NOMO-1 (cell line): ENCODE measurements around the gene ATP1A4.

Experiments
- DNase-seq, 2 experiments: peaks; one replicate each; lab custom pipeline; 2025; ENCODE audit not compliant: unreplicated experiment in 2 of 2; lab: John Stamatoyannopoulos, UW

The ATP1A4 gene

DNA sequence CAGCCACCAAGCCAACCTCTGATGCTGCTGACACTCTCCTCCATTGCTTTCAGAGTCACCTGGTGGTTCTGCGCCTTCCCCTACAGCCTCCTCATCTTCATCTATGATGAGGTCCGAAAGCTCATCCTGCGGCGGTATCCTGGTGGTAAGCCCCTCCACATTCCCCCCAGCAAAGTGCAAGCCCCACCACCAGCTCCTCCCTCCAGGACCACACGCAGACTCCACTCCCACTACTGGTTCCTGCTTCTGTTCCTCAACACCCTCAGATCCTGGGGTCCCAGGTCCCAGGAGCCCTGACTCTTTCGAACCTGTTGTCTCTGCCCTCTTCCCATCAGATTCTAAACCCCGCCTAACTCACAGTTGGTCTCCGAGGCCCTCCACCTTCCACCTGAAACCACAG is 11.6 kb upstream of the ATP1A4 start:
- DNase-seq = no peak

DNA sequence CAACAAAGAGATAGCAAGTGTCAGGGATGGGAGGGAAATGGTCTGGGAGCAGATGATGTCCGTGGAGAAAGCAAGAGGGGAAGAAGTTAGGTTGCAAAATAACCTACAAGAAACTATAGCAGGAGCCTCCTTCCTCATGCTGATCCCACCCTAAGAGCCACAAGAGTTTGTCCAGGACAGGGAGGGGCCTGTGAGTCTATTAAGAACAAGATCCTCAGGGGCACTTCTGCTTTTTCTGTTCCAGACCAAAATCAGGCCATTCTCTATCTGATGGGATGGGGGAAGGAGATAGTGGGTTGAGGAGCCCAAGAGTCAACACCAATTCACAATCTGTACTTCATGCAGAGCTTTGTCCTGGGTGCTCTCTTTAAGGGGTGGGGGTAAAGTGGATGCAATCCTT is 7.7 kb upstream of the ATP1A4 start:
- peak; percentile 79 to 86 for DNase-seq

DNA sequence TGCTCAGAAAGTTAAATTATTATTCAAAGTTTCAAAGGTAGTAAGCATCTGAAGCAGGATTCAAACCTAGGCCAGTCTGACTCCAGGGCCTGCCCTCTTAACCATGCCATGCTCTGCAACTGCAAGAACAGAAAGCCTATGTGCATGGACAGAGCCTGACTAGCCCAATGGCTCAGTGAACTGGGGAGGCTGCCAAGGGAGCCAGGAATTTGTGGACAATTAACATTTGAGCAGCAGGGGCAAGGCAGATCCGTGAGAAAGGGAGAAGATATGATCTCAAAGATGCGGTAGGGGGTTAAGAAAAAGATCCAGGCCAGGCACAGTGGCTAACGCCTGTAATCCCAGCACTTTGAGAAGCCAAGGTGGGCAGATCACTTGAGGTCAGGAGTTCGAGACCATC is 6.5 kb upstream of the ATP1A4 start:
- no peak for DNase-seq

DNA sequence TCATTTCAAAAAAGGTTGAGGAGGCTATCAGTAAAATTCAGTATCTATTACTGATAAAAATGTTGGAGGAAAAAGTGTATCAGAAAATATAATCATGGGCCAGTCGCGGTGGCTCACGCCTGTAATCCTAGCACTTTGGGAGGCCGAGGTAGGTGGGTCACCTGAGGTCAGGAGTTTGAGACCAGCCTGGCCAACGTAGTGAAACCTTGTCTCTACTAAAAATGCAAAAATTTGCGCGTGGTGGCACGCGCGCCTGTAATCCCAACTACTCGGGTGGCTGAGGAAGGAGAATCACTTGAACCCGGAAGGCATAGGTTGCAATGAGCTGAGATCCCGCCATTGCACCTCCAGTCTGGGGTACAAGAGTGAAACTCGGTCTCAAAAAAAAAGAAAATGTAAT is 5.3 kb upstream of the ATP1A4 start:
- DNase-seq = no peak

DNA sequence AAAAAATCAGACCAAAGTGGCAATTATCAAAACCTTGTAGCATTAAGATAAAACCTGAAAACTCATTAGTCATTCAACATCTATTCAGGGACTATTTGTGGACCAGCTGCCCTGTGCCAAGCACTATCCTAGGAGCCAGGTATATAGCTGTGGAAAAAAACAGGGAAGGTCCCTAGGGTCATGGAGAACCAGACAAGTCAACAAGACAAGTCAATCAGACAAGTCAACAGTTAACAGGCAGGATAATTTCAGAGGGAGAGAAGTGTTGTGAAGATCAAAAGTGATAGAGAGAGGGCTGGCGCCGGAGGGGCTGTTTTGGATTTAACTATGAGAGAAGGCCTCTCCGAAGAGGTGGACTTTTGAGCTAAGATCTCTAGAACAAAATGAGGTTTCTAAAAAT is 3.3 kb upstream of the ATP1A4 start:
- no peak for DNase-seq

DNA sequence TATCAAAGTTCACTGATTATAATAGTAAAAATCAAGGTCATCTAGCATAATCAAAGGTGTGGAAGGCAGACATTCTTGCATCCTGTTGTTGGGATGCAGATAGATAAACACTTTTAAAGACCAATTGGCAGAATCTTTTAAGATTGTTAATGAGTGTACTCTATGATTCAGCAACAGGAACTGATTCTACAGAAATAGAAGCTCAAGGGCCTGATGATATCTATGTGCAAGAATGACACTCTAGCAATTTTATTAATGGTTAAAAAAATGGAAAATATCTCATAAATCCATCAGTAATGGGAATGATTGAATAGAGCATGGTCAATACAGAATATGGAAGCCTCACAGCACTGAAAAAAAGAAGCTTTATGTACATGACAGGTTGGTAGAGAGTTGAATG is 2.2 kb upstream of the ATP1A4 start:
- peak in 1 of 2 experiments; percentile 23 for DNase-seq

DNA sequence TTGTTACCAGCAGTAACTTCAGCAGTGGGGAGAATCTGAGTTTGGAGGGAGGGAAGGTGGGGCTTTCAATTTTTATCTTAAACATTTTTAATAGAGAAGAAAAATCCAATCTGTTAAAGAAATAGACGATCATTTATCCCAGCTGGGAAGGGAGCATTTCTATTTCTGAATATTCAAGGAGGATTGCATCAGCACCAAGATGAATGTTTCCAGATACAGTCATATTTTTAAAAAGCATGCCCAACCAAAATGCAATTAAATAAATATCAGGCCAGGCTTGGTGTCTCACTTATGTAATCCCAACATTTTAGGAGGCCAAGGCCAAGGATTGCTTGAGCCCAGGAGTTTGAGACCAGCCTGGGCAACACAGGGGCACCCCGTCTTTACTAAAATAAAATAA is 1.7 kb upstream of the ATP1A4 start:
- DNase-seq = no peak

DNA sequence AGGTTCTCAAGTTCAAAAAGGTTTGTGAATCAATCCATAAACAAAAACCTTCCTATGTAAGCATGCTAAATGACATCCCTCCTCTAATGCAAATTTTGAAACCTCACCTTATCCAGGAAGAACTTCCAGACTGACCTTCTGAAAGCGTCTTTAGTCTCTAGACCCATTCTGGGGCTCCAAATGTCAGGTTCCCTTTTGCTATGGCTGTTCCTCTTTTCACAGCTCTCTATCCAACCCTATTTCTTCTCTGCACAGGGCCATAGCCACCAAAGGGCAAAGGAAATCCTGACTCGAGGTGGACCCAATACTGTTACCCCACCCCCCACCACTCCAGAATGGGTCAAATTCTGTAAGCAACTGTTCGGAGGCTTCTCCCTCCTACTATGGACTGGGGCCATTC is 3.4 kb downstream of the ATP1A4 start:
- DNase-seq = peak in 1 of 2 experiments; percentile 13

DNA sequence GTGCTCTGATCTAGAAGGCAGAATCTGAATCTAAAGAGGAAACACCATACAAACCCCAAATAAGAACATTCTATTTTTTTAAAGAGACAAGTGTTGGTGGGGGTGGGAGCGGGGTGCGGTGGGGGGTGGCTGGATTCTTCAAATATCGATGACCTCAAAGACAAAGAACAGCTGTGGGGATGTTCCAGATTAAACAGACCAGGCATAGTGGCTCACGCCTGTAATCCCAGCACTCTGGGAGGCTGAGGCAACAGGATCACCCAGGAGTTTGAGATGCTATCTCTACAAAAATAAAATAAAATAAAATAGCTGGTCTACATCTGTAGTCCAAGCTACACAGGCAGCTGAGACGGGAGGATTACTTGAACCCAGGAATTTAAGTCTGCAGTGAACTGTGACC is 5.0 kb downstream of the ATP1A4 start:
- DNase-seq = no peak

DNA sequence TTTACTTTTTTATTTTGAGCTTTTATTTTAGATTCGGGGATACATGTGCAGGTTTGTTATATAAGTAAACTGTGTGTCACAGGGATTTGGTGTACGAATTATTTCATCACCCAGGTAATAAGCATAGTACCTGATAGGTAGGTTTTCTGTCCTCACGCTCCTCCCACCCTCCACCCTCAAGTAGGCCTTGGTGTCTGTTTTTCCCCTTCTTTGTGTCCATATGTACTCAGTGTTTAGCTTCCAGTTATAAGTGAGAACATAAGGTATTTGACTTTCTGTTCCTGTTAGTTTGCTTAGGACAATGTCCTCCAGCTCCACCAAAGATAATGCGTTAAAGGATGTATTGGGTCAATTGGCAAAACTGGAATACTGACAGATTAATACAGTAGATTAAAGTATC is 5.8 kb downstream of the ATP1A4 start:
- DNase-seq = no peak

DNA sequence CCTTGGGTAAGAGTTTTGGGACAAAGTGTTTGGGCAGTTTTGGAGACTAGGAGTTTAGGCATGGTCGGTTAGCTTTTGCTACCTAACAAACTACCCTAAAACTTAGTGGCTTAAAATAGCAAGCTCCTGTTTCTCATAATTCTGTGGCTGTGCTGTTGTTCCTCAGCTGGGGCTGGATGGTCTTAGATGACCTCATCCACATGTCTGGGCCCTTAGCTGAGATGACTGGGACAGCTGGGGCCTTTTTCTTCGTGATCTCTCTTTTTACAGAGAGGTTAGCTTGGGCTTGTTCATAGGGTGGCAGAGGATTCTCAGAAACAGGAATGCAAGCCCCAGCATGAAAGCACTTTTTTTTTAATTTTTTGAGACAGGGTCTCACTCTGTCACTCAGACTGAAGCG is 6.6 kb downstream of the ATP1A4 start:
- DNase-seq = no peak

DNA sequence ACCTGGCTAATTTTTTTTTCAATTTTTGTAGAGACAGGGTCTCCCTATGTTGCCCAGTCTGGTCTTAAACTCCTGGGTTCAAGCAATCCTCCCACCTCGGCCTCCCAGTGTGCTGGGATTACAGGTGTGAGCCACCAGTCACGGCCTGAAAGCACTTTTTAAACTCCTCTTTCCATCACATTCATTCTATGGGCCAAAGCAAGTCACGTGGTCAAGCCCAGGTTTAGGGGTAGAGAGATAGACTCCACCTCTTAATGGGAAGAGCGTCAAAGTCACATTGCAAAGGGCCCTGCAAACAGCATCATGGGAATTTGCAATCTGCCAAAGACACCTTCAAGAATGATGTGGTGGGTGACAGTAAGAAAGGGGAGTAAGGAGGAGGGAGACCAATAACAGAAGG is 7.1 kb downstream of the ATP1A4 start:
- no peak for DNase-seq

DNA sequence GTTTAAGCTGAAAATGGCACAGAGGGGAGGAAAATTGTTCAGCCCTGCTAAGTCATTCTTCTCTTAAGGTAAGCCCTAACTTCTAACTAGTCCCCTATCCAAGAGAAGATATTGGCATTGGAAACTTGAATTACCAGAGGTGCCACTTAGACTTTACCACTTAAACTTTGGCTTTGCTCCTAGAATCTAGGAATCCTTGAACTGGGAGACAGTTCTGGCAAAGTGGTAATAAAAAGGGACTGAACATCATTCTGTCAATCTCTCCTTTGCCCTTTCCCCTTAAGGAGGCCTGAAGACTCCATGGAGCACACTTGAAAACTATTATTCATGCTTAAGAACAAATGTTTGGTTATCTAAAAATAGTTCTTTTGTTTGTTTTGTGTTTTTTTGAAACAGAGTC is 8.4 kb downstream of the ATP1A4 start:
- no peak for DNase-seq

DNA sequence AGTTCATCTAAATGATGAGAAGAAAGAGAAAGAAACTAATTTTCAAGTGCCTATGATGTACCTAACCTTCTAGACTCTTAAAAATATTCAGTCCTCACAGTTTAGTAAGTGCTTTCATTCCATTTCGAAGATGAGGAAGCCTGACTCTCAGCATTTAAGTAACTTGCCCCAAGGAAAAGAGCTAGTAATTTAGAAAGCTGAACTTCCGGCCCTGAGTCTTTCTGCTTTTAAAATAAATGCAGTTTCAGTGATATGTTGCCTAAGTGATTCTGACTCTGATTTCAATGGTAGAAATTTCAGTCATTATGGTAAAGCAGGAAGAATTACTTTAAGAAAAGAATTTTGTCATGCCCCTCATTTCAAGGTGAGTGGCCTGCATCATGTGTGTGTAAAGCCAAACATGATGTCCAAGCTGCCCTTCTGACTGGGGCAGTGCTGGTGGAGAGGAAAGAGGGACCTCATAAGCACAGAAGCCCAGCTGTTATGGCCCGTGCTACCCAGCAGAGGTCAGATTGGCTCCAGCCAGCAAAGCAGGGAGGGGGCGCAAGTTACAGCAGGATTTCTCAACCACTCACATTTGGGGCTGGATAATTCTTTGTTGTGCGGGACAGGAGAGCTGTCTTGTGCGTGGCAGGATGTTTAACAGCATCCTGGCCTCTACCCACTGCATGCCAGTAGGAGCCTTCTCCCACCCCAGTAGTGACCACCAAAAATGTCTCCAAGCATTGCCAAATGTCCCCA is 10.7 kb downstream of the ATP1A4 start:
- DNase-seq = peak in 1 of 2 experiments; percentile 4

DNA sequence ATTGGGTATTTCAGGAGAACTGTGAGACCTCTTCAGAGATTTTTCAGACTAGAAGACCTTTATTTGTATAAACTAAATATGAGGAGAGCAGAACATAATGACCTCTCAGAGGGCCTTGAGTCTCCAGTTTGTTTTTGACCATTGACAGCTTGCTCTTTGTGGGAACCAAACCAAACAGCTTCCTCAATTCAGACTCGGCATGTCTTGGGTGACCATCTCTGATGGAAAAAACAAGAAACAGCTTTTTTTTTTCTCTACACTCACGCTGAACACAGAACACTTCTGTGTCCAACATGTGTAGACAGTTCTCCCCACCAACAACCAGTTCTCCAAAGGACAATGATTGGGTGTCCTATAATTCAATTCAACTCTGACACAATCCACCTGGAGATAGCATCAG is 11.5 kb downstream of the ATP1A4 start:
- DNase-seq = peak in 1 of 2 experiments; percentile 15

DNA sequence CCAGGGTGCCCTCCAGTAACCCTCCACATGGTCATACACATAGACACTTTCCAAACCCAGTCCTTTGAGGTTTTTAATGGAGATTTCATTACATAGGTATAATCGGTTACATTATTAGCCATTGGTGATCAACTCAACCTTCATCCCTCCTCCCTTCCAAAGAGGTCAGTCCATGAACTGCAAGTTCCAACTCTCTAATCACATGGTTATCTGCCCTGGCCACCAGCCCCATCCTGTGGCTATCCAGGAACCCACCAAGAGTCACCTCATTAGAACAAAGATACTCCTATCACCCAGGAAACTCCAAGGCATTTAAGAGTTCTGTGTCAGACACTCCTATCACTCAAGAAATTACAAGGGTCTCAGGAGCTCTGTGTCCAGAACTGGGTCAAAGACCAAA is 12.2 kb downstream of the ATP1A4 start:
- no peak for DNase-seq

DNA sequence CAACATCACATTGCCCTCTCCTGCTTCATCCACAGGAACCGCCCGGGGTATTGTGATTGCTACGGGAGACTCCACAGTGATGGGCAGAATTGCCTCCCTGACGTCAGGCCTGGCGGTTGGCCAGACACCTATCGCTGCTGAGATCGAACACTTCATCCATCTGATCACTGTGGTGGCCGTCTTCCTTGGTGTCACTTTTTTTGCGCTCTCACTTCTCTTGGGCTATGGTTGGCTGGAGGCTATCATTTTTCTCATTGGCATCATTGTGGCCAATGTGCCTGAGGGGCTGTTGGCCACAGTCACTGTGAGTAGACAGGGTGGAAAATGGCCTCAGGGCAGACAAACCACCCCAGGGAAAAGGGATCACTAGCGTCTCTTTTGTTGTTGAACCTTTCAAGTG is 12.7 kb downstream of the ATP1A4 start:
- no peak for DNase-seq

DNA sequence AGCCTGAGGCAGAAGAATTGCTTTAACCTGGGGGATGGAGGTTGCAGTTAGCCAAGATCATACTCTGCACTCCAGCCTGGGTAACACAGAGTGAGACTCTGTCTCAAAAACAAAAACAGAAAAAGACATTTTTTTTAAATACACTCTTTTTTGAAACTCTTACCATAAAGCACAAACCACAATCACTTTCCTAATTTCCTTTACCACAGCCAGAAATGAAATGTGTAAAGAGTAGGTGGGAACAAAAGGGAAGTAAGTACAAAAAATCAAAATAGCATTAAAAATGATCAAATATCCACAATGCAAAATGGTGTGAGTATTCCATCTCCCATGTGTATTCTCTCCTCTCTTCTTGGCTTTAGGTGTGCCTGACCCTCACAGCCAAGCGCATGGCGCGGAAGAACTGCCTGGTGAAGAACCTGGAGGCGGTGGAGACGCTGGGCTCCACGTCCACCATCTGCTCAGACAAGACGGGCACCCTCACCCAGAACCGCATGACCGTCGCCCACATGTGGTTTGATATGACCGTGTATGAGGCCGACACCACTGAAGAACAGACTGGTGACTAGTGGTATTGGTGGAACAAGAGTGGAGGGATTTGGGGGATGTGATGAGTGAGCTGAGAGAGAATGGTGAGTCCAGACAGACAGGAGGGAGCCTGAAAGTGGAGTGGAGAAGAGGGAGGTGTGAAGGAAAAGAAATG is 14.9 kb downstream of the ATP1A4 start:
- peak in 1 of 2 experiments; percentile 68 for DNase-seq

DNA sequence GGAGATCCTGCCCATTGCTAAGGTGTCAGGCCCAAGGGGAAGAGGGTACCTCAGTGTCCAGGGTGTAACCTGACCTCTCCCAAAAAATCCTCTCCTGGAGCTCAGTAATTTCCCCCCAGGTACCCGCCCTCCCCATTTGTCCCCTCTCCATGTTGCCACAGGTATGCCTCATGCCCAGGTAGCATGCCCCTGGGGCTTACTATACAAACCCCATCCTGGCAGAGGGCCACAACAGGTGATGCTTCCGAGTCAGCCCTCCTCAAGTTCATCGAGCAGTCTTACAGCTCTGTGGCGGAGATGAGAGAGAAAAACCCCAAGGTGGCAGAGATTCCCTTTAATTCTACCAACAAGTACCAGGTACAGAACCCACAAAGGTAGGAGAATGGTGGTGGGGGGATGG is 15.7 kb downstream of the ATP1A4 start:
- DNase-seq = no peak

DNA sequence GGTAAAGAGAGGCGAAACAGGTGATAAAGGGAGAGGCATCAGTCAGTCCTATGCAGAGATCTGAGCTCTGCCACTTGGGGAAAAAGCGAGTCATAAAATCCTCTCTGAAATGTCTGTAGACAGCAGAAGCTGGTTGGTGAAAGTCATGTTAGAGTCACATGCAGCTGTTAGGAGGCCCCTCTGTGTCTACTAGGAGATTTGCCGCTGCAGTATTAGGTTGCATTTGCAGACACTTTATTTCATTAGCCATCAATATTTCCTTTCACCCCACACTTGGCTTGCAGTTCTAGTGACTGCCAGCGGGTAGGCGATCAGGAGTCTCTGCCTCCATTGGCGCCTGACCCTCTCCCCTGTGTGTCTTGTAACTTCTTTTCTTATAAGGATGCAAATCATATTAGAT is 16.2 kb downstream of the ATP1A4 start:
- no peak for DNase-seq

DNA sequence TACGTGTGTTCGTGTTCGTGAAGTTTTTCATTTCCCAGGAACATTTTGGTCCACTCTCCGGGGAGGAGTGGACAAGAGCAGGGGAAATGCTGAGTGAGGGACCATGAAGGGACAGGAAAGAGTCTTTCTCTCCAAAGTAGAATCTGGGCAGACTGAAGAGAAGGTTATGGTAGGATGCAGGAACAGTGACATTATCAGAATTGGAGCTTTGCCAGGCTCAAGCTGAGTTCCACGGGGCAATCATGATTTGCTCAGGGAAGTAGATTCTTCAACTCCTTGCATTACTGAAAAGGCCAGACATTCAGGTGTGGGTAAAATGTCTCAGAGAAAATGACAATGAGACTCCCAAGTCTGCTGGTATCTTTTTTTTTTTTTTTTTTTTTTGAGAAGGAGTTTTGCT is 16.6 kb downstream of the ATP1A4 start:
- DNase-seq = no peak

DNA sequence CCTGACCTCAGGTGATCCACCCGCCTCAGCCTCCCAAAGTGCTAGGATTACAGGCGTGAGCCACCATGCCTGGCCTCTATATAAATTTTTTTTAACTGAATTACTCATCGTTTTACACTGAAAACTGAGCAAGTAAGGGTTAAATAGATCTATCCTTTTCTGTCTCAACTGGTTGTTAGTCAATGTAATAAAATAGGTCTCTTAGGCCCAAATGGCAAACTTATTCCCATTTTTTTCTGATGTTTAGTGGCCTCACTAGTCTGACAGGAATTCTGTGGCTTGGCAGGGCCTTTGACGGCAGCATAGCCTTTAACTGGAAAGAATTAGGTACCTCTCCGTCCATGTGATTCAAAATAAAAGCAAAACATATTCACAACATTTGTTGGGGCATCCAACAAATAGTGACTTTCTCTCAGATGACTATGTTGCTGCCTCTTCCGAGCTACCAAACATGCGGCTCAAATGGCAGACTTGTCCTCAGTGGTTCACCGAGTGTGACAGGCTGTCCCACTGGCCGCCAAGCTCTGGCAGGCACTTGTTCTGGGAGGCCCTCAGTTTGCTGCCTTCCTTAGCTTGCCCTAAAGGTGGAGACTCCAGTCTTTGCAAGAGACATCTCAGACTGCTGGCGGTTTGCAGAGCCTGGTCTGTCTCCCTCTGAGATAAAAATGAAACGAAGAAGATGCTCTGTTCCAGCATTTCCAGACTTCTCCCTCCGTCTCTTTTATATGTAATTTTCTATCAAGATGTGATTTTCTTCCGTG is 17.4 kb downstream of the ATP1A4 start:
- DNase-seq = no peak
